SK-N-SH (cell line): ENCODE results near the gene ZNF785. TPM values are rescaled to one million over a fixed set of nuclear protein-coding genes. Genes with fewer than 3 reads are reported as not detected.

ENCODE experiments used
- CTCF ChIA-PET: fragments of 300-600, 350-600 bp; formaldehyde crosslinking; extraction: SDS; loops from one replicate; lab custom pipeline; 2021; lab: Yijun Ruan, JAX
- POLR2A ChIA-PET: fragments of 350-600 bp; sonication (Branson Sonifier 250); formaldehyde crosslinking; extraction: SDS; loops from one replicate; lab custom pipeline; 2020; ENCODE audit warnings: antibody characterized with exemption, inconsistent platforms; lab: Yijun Ruan, JAX
- DNase-seq: peaks from one replicate; pipeline ENCODE4 v3.0.0; 2012
- H2AFZ ChIP-seq: fragments of 200-600 bp; sonication (generic); 2 replicates; pipeline ENCODE4 v1.8.1; 2016; ENCODE audit warnings: antibody characterized with exemption, mild to moderate bottlenecking, low read depth
- H3F3A ChIP-seq: fragments of 200-600 bp; sonication (generic); replicated peaks from 2 replicates; pipeline ENCODE3; 2016; ENCODE audit warnings: antibody characterized with exemption, mild to moderate bottlenecking; ENCODE audit not compliant: insufficient read depth
- H3K27ac ChIP-seq, 2 experiments: fragments of 200-500 bp in 1 of 2; fragments of 200-600 bp in 1 of 2; sonication (Bioruptor generic) in 1 of 2; sonication (generic), shearing (Covaris generic) in 1 of 2; 2 replicates each; pipeline versions ENCODE4 v1.5.1 to v1.6.1; 2014 to 2016; ENCODE audit warnings: low read depth in 2 of 2, inconsistent platforms in 1 of 2, low read length in 1 of 2, mild to moderate bottlenecking in 1 of 2, mixed read lengths in 1 of 2
- H3K27me3 ChIP-seq: fragments of 200-600 bp; sonication (generic), shearing (Covaris generic); 2 replicates; pipeline ENCODE4 v1.6.1; 2016; ENCODE audit warnings: mixed run types; ENCODE audit not compliant: insufficient read depth
- H3K36me3 ChIP-seq, 2 experiments: fragments of 200-500 bp in 1 of 2; fragments of 200-600 bp in 1 of 2; sonication (Bioruptor generic) in 1 of 2; sonication (generic) in 1 of 2; replicated peaks in 1 of 2; 2 replicates each; pipeline versions ENCODE3 to v1.5.1; 2014 to 2016; ENCODE audit warnings: low read length in 1 of 2, mild to moderate bottlenecking in 1 of 2; ENCODE audit not compliant: insufficient read depth in 2 of 2, control insufficient read depth in 1 of 2
- H3K4me1 ChIP-seq, 2 experiments: fragments of 200-500 bp in 1 of 2; fragments of 200-600 bp in 1 of 2; sonication (Bioruptor generic) in 1 of 2; sonication (generic), shearing (Covaris generic) in 1 of 2; 2 replicates each; pipeline versions ENCODE4 v1.5.1 to v1.6.1; 2014 to 2016; ENCODE audit warnings: low read depth in 1 of 2, low read length in 1 of 2, mixed run types in 1 of 2; ENCODE audit not compliant: insufficient read depth in 2 of 2, control insufficient read depth in 1 of 2
- H3K4me2 ChIP-seq: fragments of 200-600 bp; sonication (generic), shearing (Covaris generic); 2 replicates; pipeline ENCODE4 v1.6.1; 2017; ENCODE audit warnings: mixed run types
- H3K4me3 ChIP-seq, 2 experiments: fragments of 200-500 bp in 1 of 2; fragments of 200-600 bp in 1 of 2; sonication (Bioruptor generic) in 1 of 2; sonication (generic), shearing (Covaris generic) in 1 of 2; 2 replicates each; pipeline versions ENCODE4 v1.5.1 to v1.8.1; 2014 to 2016; ENCODE audit warnings: low read depth in 2 of 2, inconsistent platforms in 1 of 2, low read length in 1 of 2, mild to moderate bottlenecking in 1 of 2, mixed read lengths in 1 of 2, moderate library complexity in 1 of 2
- H3K79me2 ChIP-seq: fragments of 200-600 bp; sonication (generic); 2 replicates; pipeline ENCODE4 v1.8.1; 2017; ENCODE audit warnings: mild to moderate bottlenecking; ENCODE audit not compliant: insufficient read depth
- H3K9ac ChIP-seq: fragments of 200-600 bp; sonication (generic); 2 replicates; pipeline ENCODE4 v1.6.1; 2017; ENCODE audit warnings: mixed run types
- H3K9me2 ChIP-seq: fragments of 200-600 bp; sonication (generic); 2 replicates; pipeline ENCODE4 v1.6.1; 2017; ENCODE audit warnings: mixed run types
- H3K9me3 ChIP-seq: fragments of 200-600 bp; sonication (generic); 2 replicates; pipeline ENCODE4 v1.6.1; 2017; ENCODE audit warnings: mixed run types, mild to moderate bottlenecking, moderate library complexity
- H4K20me1 ChIP-seq: fragments of 200-600 bp; sonication (generic); 2 replicates; pipeline ENCODE4 v1.6.1; 2017; ENCODE audit warnings: mild to moderate bottlenecking, mixed run types; ENCODE audit not compliant: insufficient read depth
- EZH2phosphoT487 ChIP-seq: fragments of 200-600 bp; sonication (generic); IDR thresholded peaks from 2 replicates; pipeline ENCODE4 v1.6.1; 2017; ENCODE audit warnings: low read depth, mixed run types, mild to moderate bottlenecking, antibody characterized with exemption, moderate library complexity, borderline replicate concordance
- FOSL2 ChIP-seq: IDR thresholded peaks from 2 replicates; pipeline ENCODE4 v1.4.0; 2012; ENCODE audit warnings: low read depth, mild to moderate bottlenecking, moderate library complexity, borderline replicate concordance
- GABPA ChIP-seq: IDR thresholded peaks from 2 replicates; pipeline ENCODE4 v1.4.0; 2012; ENCODE audit warnings: low read depth, mild to moderate bottlenecking
- GATA2 ChIP-seq: sonication (generic); formaldehyde crosslinking; IDR thresholded peaks from 2 replicates; pipeline ENCODE4 v1.5.0; 2020; ENCODE audit warnings: mild to moderate bottlenecking, missing genetic modification reagents
- MXI1 ChIP-seq: IDR thresholded peaks from 2 replicates; pipeline ENCODE4 v1.6.1; 2012; ENCODE audit warnings: mild to moderate bottlenecking, low read depth, low read length, improper control_type of control experiment
- NFIC ChIP-seq: IDR thresholded peaks from 2 replicates; pipeline ENCODE4 v1.4.0; 2012; ENCODE audit warnings: borderline replicate concordance
- POLR2AphosphoS5 ChIP-seq: IDR thresholded peaks from 2 replicates; pipeline ENCODE4 v1.6.1; 2012; ENCODE audit warnings: low read depth, low read length
- RAD21 ChIP-seq: IDR thresholded peaks from 2 replicates; pipeline ENCODE4 v1.6.1; 2012; ENCODE audit warnings: mild to moderate bottlenecking, low read length
- RFX5 ChIP-seq: IDR thresholded peaks from 2 replicates; pipeline ENCODE4 v1.6.1; 2012; ENCODE audit warnings: mild to moderate bottlenecking, improper control_type of control experiment, low read length
- SIN3A ChIP-seq: IDR thresholded peaks from 2 replicates; pipeline ENCODE4 v1.6.1; 2012; ENCODE audit warnings: low read depth, mild to moderate bottlenecking, low read length, moderate library complexity, borderline replicate concordance
- SMC3 ChIP-seq: IDR thresholded peaks from 2 replicates; pipeline ENCODE4 v1.6.1; 2012; ENCODE audit warnings: low read depth, low read length, improper control_type of control experiment
- YY1 ChIP-seq: IDR thresholded peaks from 2 replicates; pipeline ENCODE4 v1.4.0; 2012; ENCODE audit warnings: low read depth, mild to moderate bottlenecking
- WGBS: methylation state at CpG from one replicate; pipeline ENCODE4 v1.1.6; 2017; ENCODE audit warnings: low lambda C conversion rate; 5-methylcytosine and 5-hydroxymethylcytosine counted together
- polyA plus RNA-seq, 3 experiments: library from polyadenylated mRNA; depleted of rRNA; stranded (reverse); fragments of >200 nt; gene quantifications; 2 replicates each; pipeline ENCODE4 v1.2.3, GENCODE V29; 2012
- TF ChIP-seq, protein P1 (sequence below): fragments of 200-600 bp; sonication (generic); IDR thresholded peaks from 2 replicates; pipeline ENCODE4 v1.6.1; 2017; ENCODE audit warnings: antibody characterized with exemption, mild to moderate bottlenecking, moderate library complexity

The ZNF785 gene
- polyA plus RNA-seq, 1 of the 3 experiments (the other 2 are of a cell fraction), result 8.8 TPM

DNA sequence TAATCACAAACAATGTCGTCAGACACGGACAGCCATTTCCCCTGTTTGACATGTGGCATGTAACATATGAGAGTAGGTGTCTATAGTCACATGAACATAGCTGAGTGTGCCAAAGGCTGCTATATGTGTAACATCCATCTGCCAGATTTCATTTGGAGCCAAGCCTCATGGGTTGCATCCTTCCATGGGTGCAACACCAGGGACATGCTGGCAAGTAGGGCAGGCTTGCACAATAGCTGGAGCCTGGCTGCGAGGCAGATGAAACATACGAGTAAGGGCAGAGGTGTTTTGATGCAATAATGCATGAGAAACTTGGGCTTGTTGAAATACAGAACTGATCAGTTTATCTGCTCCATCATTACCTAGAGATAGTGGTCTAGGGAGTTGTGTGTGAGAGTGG is 33.7 kb upstream of the ZNF785 start:
- Histone ChIP-seq H3K4me1 (peaks cover 0 to 4% of the 10 kb centered on the region in 2 experiments; a peak in 1 of 4 replicates), H3K4me2 (no peak overlapping the region), H3K27ac (no peak overlapping the region), H3K9me2 (no peaks in the 10 kb centered on the region), H3K4me3 (no peak overlapping the region), H4K20me1 (no peaks in the 10 kb centered on the region), H2AFZ (no peak overlapping the region), H3K9ac (no peak overlapping the region), H3K9me3 (no peaks in the 10 kb centered on the region)
- CTCF ChIA-PET, result interaction anchor here (0.9 to 1.9 kb wide), 3 partner anchors 10 to 189 kb away, joined by 3 to 11 read pairs (median 5); partner anchors contain the start of gene DCTPP1
- no peak for DNase-seq
- POLR2A ChIA-PET, result no interaction called here
- no peak for TF ChIP-seq EZH2phosphoT487
- no peak for TF ChIP-seq RAD21
- TF ChIP-seq POLR2AphosphoS5, result no peak
- TF ChIP-seq MXI1, result no peak
- no peak for TF ChIP-seq SIN3A
- no peak for TF ChIP-seq YY1
- TF ChIP-seq FOSL2, result no peak
- TF ChIP-seq, all 33 proteins: peak for 0
- H3K36me3 ChIP-seq, result no peaks in the 10 kb centered on the region
- no peaks in the 10 kb centered on the region for H3F3A ChIP-seq
- H3K27me3 ChIP-seq, result no peaks in the 10 kb centered on the region
- WGBS, result 89% methylated on average over 4 of the region's 4 CpGs
- no peaks in the 10 kb centered on the region for H3K79me2 ChIP-seq

DNA sequence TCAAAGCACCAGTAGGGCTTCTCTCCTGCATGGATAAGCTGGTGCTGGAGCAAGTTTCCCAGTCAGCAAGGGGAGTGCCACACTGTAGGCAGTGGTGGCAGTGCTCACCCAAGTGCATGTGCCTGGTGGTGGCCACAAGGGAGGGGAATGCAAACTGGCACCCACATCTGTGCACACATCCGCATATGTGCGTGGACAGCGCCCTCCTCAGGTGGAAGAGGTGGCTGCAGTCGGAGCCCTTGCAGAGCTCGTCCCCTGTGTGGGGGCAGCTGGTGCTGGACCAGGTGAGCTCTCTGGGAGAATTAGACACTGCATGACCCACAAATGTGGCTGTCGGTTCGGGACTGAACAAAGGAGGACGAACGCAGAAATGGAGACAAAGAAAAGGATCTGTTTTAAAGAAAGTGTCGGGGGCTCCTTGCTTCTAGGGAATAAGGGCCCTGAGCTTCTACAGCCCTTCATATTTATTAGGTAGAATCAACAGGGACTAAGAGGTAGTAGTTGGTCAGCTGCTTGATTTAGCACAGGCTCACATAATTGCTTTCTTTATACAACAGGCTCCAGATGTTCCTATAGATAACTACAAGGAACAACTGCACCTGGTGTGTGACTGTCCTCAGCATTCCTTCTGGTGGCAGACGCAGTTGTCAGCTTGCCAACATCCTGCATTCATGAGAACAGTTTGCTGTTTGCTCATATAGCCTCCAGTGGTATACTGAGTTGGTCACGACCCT is 30.0 kb upstream of the ZNF785 start:
- 47% methylated on average over 12 of the region's 12 CpGs for WGBS
- POLR2A ChIA-PET, result interaction anchor here (0.7 to 1.0 kb wide), 2 partner anchors 10 to 43 kb away, joined by 3 read pairs; no protein-coding TSS in a partner anchor
- no peak overlapping the region for H3K4me2 ChIP-seq
- H3F3A ChIP-seq, result no peaks in the 10 kb centered on the region
- DNase-seq, result peak; percentile 71
- no peaks in the 10 kb centered on the region for H3K27me3 ChIP-seq
- H3K4me3 ChIP-seq, result no peak overlapping the region; a peak in 1 of 4 replicates
- H3K9me2 ChIP-seq, result no peaks in the 10 kb centered on the region
- peaks cover 0 to 4% of the 10 kb centered on the region in 2 experiments; a peak in 1 of 4 replicates for H3K4me1 ChIP-seq
- H3K27ac ChIP-seq, result no peak overlapping the region; a peak in 1 of 4 replicates
- CTCF ChIA-PET, result interaction anchor here (0.6 to 6.1 kb wide), 13 partner anchors 10 to 186 kb away, joined by 3 to 65 read pairs (median 5); partner anchors contain the start of genes DCTPP1, PRR14, SEPHS2 and ZNF688
- no peaks in the 10 kb centered on the region for H3K79me2 ChIP-seq
- no peaks in the 10 kb centered on the region for H4K20me1 ChIP-seq
- no peak overlapping the region for H3K9ac ChIP-seq
- H3K9me3 ChIP-seq, result no peaks in the 10 kb centered on the region
- H2AFZ ChIP-seq, result no peak overlapping the region
- no peaks in the 10 kb centered on the region for H3K36me3 ChIP-seq
- no peak for TF ChIP-seq RFX5
- no peak for TF ChIP-seq GABPA
- TF ChIP-seq RAD21, result peak; percentile 71
- TF ChIP-seq NFIC, result no peak
- peak; percentile 33; the same call in 1 of the 2 replicates for TF ChIP-seq GATA2
- TF ChIP-seq, protein P1, sequence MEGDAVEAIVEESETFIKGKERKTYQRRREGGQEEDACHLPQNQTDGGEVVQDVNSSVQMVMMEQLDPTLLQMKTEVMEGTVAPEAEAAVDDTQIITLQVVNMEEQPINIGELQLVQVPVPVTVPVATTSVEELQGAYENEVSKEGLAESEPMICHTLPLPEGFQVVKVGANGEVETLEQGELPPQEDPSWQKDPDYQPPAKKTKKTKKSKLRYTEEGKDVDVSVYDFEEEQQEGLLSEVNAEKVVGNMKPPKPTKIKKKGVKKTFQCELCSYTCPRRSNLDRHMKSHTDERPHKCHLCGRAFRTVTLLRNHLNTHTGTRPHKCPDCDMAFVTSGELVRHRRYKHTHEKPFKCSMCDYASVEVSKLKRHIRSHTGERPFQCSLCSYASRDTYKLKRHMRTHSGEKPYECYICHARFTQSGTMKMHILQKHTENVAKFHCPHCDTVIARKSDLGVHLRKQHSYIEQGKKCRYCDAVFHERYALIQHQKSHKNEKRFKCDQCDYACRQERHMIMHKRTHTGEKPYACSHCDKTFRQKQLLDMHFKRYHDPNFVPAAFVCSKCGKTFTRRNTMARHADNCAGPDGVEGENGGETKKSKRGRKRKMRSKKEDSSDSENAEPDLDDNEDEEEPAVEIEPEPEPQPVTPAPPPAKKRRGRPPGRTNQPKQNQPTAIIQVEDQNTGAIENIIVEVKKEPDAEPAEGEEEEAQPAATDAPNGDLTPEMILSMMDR, result peak; percentile 59
- TF ChIP-seq SMC3, result peak; percentile 25; the same call in 1 of the 2 replicates
